HUES48 (cell line): Measurements from ENCODE around the gene NEK4.
"Not testable (repeated sequence)": the region's sequence is repeated elsewhere in the genome, so short reads cannot be mapped to it uniquely, and the experiment has no call there.

Experiments used
- H3K27ac ChIP-seq: one replicate; pipeline ENCODE4 v1.7.0; 2013; ENCODE audit warnings: low read depth, low read length, inconsistent platforms
- H3K27me3 ChIP-seq: 2 replicates; pipeline ENCODE4 v1.6.1; 2013; ENCODE audit warnings: mild to moderate bottlenecking, low read length; ENCODE audit not compliant: control insufficient read depth, insufficient read depth
- H3K36me3 ChIP-seq: 2 replicates; pipeline ENCODE4 v1.6.1; 2013; ENCODE audit warnings: low read length; ENCODE audit not compliant: control insufficient read depth, insufficient read depth
- H3K4me1 ChIP-seq: 2 replicates; pipeline ENCODE4 v1.6.1; 2013; ENCODE audit warnings: mild to moderate bottlenecking, low read length; ENCODE audit not compliant: control insufficient read depth, insufficient read depth
- H3K4me3 ChIP-seq: 2 replicates; pipeline ENCODE4 v1.5.1; 2013; ENCODE audit warnings: mild to moderate bottlenecking, low read depth, low read length
- H3K9ac ChIP-seq: 2 replicates; pipeline ENCODE4 v1.6.1; 2013; ENCODE audit warnings: mild to moderate bottlenecking, low read depth, low read length, moderate library complexity
- H3K9me3 ChIP-seq: 2 replicates; pipeline ENCODE4 v1.6.1; 2013; ENCODE audit warnings: low read length; ENCODE audit not compliant: control insufficient read depth, insufficient read depth

Gene NEK4

DNA sequence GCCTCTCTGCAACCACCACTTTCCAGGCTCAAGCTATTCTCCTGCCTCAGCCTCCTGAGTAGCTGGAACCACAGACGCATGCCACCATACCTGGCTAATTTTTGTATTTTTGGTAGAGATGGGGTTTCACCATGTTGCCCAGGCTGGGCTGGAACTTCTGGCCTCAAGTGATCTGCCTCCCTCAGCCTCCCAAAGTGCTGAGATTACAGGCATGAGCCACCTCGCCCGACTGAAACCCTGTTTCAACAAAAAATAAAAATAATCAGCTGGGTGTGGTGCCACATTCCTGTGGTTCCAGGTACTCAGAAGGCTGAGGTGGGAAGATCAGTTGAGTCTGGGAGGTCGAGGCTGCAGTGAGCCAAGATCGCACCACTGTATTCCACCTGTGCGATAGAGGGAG, 5.7 kb upstream of the NEK4 start:
- H3K9me3 ChIP-seq, H3K27ac ChIP-seq, H3K4me3 ChIP-seq, H3K27me3 ChIP-seq, H3K9ac ChIP-seq, H3K36me3 ChIP-seq, H3K4me1 ChIP-seq: not testable (repeated sequence)

DNA sequence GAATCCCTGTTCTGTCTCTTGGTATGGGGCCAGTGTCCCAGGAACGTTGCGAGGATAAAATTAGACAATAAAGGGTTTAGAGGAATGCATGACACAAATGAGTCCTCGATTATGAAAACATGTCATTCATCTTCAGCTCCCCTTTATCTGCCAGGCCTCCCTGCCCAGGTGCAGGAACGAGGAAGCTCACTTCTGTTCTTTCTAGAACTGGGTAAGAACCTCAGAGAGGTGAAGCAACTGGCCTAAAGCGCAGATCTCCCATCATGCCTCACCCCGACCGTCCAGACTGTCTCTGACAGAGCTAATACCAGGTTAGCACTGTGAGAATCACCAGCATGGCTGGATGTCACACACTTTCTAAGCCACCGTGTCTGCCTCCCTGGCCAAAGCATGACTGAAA, 5.1 kb upstream of the NEK4 start:
- no peak overlapping the region for H3K27ac ChIP-seq
- H3K9ac ChIP-seq = no peak overlapping the region
- H3K4me1 ChIP-seq = no peaks in the 10 kb centered on the region
- no peak overlapping the region for H3K4me3 ChIP-seq
- no peaks in the 10 kb centered on the region for H3K36me3 ChIP-seq
- no peaks in the 10 kb centered on the region for H3K9me3 ChIP-seq
- H3K27me3 ChIP-seq = no peaks in the 10 kb centered on the region

DNA sequence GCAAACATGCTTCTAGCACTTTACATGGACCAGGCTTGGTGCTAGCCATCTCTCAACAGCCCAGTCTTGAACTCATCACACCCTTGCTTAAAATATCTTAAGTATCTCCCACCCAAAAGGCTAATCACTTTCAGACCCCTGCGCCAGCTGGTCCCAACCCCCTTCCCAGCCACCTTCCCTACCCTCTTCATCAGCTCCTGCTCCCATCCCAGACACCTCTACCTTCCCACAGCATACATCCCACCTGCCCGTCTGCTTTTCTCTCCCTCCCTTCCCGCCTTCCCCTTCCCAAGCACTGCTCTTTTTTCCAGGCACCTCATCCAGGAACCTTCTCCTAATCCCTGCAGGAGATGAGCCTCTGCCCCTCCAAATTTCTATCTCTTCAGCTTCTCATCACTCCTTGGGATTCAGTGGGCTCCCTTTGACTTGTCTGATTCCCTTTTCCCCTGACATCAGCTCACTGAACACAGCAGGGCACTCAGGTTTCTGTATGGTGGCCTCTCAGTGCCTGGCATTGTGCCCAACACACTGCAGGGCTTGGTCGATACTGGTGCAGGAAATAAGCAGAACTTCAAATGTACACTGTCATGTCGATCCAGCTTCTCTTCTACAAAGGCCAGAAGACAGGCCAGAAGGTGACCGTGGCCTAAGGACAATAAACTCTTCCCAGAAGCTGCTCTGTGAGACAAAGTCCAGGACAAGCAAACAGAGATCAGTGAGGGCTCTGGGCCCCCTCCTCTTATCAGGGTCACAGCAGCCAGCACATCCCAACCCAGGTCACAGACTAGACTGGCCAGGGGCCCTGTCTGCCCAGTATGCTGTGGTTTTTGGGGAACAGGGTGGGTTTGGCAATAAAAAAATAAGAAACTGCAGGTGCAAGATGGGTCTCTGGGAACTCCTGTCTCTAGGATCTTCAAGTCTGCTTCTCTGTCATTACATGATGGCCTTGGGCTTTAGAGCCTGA, 4.4 kb upstream of the NEK4 start:
- Histone ChIP-seq H3K27ac (no peak overlapping the region), H3K4me3 (no peak overlapping the region), H3K27me3 (no peaks in the 10 kb centered on the region), H3K36me3 (no peaks in the 10 kb centered on the region), H3K9ac (no peak overlapping the region), H3K9me3 (no peaks in the 10 kb centered on the region), H3K4me1 (no peaks in the 10 kb centered on the region)

DNA sequence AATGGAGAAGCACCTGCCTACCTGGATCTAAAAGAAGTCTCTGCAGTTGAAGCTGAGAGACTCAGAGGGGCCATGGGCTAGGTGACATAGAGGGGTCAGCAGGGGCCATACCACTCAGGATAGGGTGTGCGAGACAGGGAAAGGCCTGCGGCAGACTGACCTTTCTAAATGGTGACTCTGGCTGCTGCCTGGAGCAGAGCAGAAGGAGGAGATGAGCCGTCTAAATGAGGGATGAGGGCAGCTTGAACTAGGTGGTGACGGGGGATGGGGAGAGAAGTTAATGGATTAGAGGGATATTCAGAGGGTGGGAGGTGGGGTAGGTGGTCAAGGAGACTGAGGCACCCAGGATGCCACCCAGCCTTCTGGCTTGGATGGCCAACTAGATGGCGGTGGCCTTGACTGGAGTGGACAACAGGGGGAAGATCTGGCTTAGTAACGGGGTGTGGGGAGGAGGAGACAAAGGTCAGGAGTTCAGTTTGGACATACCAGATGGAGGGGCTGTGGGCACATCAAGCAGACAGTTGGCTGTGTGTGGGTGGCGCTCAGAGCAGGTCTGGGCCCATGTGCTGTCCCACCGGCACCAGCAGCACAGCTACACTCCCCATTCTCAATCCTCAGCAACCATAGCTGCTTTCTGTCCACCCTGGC, 3.5 kb upstream of the NEK4 start:
- H3K27me3 ChIP-seq = no peaks in the 10 kb centered on the region
- no peak overlapping the region for H3K9ac ChIP-seq
- H3K9me3 ChIP-seq = no peaks in the 10 kb centered on the region
- H3K4me1 ChIP-seq = no peaks in the 10 kb centered on the region
- no peak overlapping the region for H3K27ac ChIP-seq
- H3K4me3 ChIP-seq = no peak overlapping the region
- no peaks in the 10 kb centered on the region for H3K36me3 ChIP-seq

DNA sequence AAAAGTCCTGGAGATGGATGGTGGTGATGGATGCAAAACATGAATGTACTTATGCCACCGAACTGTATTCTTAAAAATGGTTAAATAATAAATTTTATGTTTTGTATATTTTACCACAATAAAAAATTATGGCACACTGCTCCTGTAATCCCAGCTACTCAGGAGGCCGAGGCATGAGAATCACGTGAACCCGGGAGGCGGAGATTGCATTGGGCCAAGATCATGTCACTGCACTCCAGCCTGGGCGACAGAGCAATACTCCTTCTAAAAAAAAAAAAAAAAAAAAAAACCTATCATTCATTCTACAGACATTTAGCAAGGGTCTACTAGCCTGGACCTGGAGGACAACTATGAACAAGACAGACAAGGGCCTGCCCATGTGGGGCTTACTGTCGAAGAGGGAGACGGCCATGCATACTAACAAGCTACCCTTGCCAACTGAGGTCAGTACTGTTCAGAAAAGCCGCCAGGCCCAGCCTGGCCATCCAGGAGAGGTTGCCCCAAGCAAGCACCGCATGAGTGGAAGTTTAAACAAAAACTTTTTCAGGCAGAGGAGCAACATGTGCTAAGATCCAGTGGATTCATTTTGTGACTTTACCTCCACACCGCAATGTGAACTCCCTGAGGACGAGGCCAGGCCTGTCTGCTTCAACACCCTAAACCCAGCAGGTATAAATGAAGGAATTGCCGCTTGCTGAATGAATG, 2.8 kb upstream of the NEK4 start:
- Histone ChIP-seq H3K27me3 (no peaks in the 10 kb centered on the region), H3K9ac (no peak overlapping the region), H3K9me3 (no peaks in the 10 kb centered on the region), H3K27ac (no peak overlapping the region), H3K36me3 (0 out of 2 replicates have a peak, but pooled peaks cover 1% of the 10 kb centered on the region), H3K4me3 (no peak overlapping the region), H3K4me1 (no peaks in the 10 kb centered on the region)

DNA sequence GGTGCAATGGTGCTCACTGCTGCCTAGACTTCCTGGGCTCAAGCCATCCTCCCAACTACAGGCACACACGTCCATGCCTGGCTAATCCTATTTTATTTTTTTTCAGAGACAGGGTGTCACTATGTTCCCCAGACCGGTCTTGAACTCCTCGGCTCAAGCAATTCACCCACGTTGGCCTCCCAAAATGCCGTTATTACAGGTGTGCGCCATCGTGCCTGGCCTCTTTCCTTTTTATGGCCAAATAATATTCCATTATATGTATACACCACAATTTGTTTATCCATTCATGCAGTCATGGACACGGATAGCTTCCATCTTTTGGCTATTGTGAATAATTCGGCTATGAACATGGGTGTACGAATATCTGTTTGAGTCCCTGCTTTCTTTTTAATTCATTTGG, 962 bp upstream of the NEK4 start:
- Histone ChIP-seq H3K4me3 (peak overlapping the region; percentile 77), H3K27ac (no peak overlapping the region), H3K27me3 (no peaks in the 10 kb centered on the region), H3K4me1 (no peaks in the 10 kb centered on the region), H3K36me3 (peaks cover 11% of the 10 kb centered on the region), H3K9me3 (no peaks in the 10 kb centered on the region), H3K9ac (no peak overlapping the region)

DNA sequence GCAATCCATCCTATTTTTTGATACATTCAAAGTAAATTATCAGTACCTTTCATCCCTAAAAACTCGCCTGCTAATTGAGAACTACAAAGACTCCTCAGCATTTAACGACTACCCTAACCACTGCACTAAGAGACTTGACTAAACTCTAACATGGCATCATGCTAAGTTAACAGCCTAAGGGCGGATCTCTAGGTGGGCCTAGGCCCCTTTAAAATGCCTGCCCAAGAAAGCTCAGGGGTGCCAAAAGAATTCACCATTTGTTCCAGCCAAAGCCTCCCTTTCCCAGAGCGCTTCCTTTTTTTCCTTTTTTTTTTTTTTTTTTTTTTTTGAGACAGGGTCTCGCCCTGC, 568 bp upstream of the NEK4 start:
- Histone ChIP-seq H3K27me3 (no peaks in the 10 kb centered on the region), H3K9me3 (no peaks in the 10 kb centered on the region), H3K4me1 (no peaks in the 10 kb centered on the region), H3K9ac (peak overlapping the region; percentile 78), H3K36me3 (peaks cover 14% of the 10 kb centered on the region), H3K4me3 (peak overlapping the region; percentile 77), H3K27ac (peak overlapping the region; percentile 93)

DNA sequence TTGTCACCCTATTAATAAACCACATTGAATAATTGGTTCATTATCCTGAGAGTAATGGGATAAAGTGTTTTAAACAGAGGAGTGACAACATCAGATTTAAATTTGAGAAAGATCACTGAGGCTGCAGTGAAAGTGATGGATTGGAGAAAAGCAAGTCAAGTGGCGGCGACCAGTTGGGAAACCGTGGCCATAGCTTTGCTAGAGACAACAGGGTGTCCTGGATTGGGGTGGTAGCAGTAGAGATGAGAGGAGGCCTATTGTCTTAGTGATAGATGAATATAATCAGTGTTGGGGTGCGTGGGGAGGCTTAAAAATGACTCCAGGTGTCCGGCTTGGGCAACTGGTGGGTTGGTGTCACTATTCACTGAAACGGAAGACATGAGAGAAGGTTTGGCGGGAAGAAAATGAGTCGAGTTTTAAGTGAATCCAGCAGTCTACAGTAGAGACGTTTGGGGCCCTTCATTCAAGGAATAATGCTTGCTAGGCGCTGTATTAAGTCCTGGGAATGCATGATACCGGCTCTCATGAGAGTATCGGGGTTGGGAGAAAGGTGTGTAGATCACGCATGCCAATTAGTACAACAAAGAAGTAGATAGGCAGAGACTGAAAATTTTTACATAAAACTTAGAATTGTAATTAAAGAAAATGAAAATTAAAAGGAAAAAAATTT, 819 bp downstream of the NEK4 start:
- Histone ChIP-seq H3K36me3 (peaks cover 28% of the 10 kb centered on the region), H3K27ac (peak overlapping the region; percentile 93), H3K27me3 (no peaks in the 10 kb centered on the region), H3K9ac (peak overlapping the region; percentile 54), H3K9me3 (no peaks in the 10 kb centered on the region), H3K4me1 (no peaks in the 10 kb centered on the region), H3K4me3 (peak overlapping the region; percentile 77)

DNA sequence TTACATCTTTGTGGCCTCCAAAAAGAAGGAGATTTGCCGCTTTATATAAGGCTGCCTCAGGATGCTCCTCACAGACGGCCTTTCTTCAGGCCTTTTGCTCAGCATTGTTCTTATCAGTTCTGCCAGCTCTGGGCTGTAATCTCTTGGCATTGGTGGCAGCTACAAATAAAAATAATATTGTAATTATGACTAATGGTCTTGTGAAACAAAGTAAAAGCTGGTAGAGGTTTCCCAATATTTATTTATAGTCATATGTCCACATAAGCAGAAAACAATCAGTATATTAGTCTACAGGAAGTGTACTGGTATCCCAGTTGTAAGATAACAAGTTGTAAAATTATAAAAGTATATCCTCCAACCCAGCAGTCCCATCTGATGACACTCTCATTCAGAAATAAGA, 7.3 kb downstream of the NEK4 start:
- no peak overlapping the region for H3K27ac ChIP-seq
- no peak overlapping the region for H3K4me3 ChIP-seq
- no peak overlapping the region for H3K9ac ChIP-seq
- H3K27me3 ChIP-seq = no peaks in the 10 kb centered on the region
- H3K4me1 ChIP-seq = no peaks in the 10 kb centered on the region
- no peaks in the 10 kb centered on the region for H3K9me3 ChIP-seq
- peaks cover 80% of the 10 kb centered on the region for H3K36me3 ChIP-seq

DNA sequence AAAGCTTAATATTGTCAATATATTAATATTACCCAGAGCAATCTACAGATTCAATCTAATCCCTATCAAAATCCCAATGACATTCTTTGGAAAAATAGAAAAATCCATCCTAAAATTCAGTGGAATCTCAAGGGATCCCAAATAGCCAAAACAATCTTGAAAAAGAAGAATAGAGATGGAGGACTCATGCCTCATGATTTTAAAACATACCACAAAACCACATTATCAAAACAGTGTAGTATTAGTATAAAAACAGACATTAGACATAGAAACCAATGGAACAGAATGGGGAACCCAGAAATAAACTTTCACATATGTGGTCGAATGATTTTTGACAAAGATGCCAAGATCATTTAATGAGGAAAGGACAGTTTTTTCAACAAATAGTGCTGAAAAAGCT, 14.6 kb downstream of the NEK4 start:
- no peak overlapping the region for H3K4me3 ChIP-seq
- H3K27ac ChIP-seq = no peak overlapping the region
- H3K27me3 ChIP-seq = no peaks in the 10 kb centered on the region
- no peaks in the 10 kb centered on the region for H3K4me1 ChIP-seq
- no peaks in the 10 kb centered on the region for H3K9me3 ChIP-seq
- H3K9ac ChIP-seq = no peak overlapping the region
- peaks cover 82% of the 10 kb centered on the region for H3K36me3 ChIP-seq
